ENCODE data around the gene ASMTL.

The ASMTL gene

GRCh38 chrX:1472975-1473374, 20.3 kb upstream of the ASMTL start:
- Histone ChIP-seq H3K23ac (ENCODE audit: low read length) (no peak overlapping the region), H3K4me2 (ENCODE audit: low read length) (no peak overlapping the region), H3K27me3 (ENCODE audit: insufficient read depth, low read length, poor library complexity) (no peaks in the 10 kb centered on the region), H3K9ac (ENCODE audit: low read length) (no peak overlapping the region), H4K5ac (ENCODE audit: low read length) (no peak overlapping the region), H2BK15ac (replicated peaks; ENCODE audit: low read depth) (no peak overlapping the region), H2AK5ac (ENCODE audit: low read length) (no peak overlapping the region), H3K27ac (ENCODE audit: low read depth, low read length) (no peak overlapping the region), H3K79me1 (ENCODE audit: low read length) (no peaks in the 10 kb centered on the region), H3K4me3 (ENCODE audit: low read length) (no peak overlapping the region), H3K4ac (ENCODE audit: low read depth, low read length) (no peak overlapping the region), H3K79me2 (ENCODE audit: control insufficient read depth, insufficient read depth, low read length) (no peaks in the 10 kb centered on the region), H2BK5ac (ENCODE audit: low read length) (no peak overlapping the region), H3K56ac (ENCODE audit: low read length) (no peak overlapping the region), H4K8ac (ENCODE audit: low read depth, low read length) (no peak overlapping the region), H3K4me1 (ENCODE audit: control insufficient read depth, low read depth, low read length) (no peaks in the 10 kb centered on the region), H3K36me3 (ENCODE audit: control insufficient read depth, insufficient read depth, low read length) (no peaks in the 10 kb centered on the region), H2BK120ac (ENCODE audit: low read depth, low read length) (no peak overlapping the region), H3K18ac (ENCODE audit: low read length) (no peak overlapping the region)
- no peak for DNase-seq
- 100% methylated on average over 2 of the region's 2 CpGs for WGBS (ENCODE audit: extremely low coverage, insufficient coverage, low lambda C conversion rate)

- Histone ChIP-seq H3K36me3 (ENCODE audit: control insufficient read depth, insufficient read depth, low read length) (no peaks in the 10 kb centered on the region), H2BK120ac (ENCODE audit: low read depth, low read length) (no peak overlapping the region), H3K4me3 (ENCODE audit: low read length) (no peak overlapping the region), H3K4ac (ENCODE audit: low read depth, low read length) (no peak overlapping the region), H3K27me3 (ENCODE audit: insufficient read depth, low read length, poor library complexity) (no peaks in the 10 kb centered on the region), H3K18ac (ENCODE audit: low read length) (no peak overlapping the region), H3K9ac (ENCODE audit: low read length) (no peak overlapping the region), H3K56ac (ENCODE audit: low read length) (no peak overlapping the region), H4K5ac (ENCODE audit: low read length) (no peak overlapping the region), H4K8ac (ENCODE audit: low read depth, low read length) (no peak overlapping the region), H3K79me1 (ENCODE audit: low read length) (no peaks in the 10 kb centered on the region), H2AK5ac (ENCODE audit: low read length) (no peak overlapping the region), H2BK15ac (replicated peaks; ENCODE audit: low read depth) (no peak overlapping the region), H3K23ac (ENCODE audit: low read length) (no peak overlapping the region), H2BK5ac (ENCODE audit: low read length) (no peak overlapping the region), H3K4me2 (ENCODE audit: low read length) (no peak overlapping the region), H3K4me1 (ENCODE audit: control insufficient read depth, low read depth, low read length) (no peaks in the 10 kb centered on the region), H3K79me2 (ENCODE audit: control insufficient read depth, insufficient read depth, low read length) (no peaks in the 10 kb centered on the region), H3K27ac (ENCODE audit: low read depth, low read length) (no peak overlapping the region)
- WGBS (ENCODE audit: extremely low coverage, insufficient coverage, low lambda C conversion rate): no CpG with 5 or more reads among the region's 20 CpGs
- DNase-seq: no peak
Measured at GRCh38 chrX:1468250-1468772, 15.6 kb upstream of the ASMTL start.

- Histone ChIP-seq H3K4me1 (ENCODE audit: control insufficient read depth, low read depth, low read length) (no peaks in the 10 kb centered on the region), H3K56ac (ENCODE audit: low read length) (no peak overlapping the region), H4K8ac (ENCODE audit: low read depth, low read length) (no peak overlapping the region), H3K4ac (ENCODE audit: low read depth, low read length) (no peak overlapping the region), H3K27ac (ENCODE audit: low read depth, low read length) (no peak overlapping the region), H2AK5ac (ENCODE audit: low read length) (no peak overlapping the region), H2BK5ac (ENCODE audit: low read length) (no peak overlapping the region), H3K9ac (ENCODE audit: low read length) (no peak overlapping the region), H3K23ac (ENCODE audit: low read length) (no peak overlapping the region), H3K36me3 (ENCODE audit: control insufficient read depth, insufficient read depth, low read length) (no peaks in the 10 kb centered on the region), H3K4me2 (ENCODE audit: low read length) (no peak overlapping the region), H3K79me2 (ENCODE audit: control insufficient read depth, insufficient read depth, low read length) (no peaks in the 10 kb centered on the region), H4K5ac (ENCODE audit: low read length) (no peak overlapping the region), H3K27me3 (ENCODE audit: insufficient read depth, low read length, poor library complexity) (no peaks in the 10 kb centered on the region), H3K18ac (ENCODE audit: low read length) (no peak overlapping the region), H2BK15ac (replicated peaks; ENCODE audit: low read depth) (no peak overlapping the region), H3K4me3 (ENCODE audit: low read length) (no peak overlapping the region), H2BK120ac (ENCODE audit: low read depth, low read length) (no peak overlapping the region), H3K79me1 (ENCODE audit: low read length) (no peaks in the 10 kb centered on the region)
- WGBS (ENCODE audit: extremely low coverage, insufficient coverage, low lambda C conversion rate): no CpG with 5 or more reads among the region's 20 CpGs
- DNase-seq: no peak
Measured at GRCh38 chrX:1466971-1467561, 14.4 kb upstream of the ASMTL start.

- no peak overlapping the region for H2BK5ac ChIP-seq (ENCODE audit: low read length)
Measured at GRCh38 chrX:1466232-1466661, 13.5 kb upstream of the ASMTL start.

GRCh38 chrX:1465286-1466231, 12.8 kb upstream of the ASMTL start:
- H3K4me3 ChIP-seq (ENCODE audit: low read length): no peak overlapping the region
- no peaks in the 10 kb centered on the region for H3K79me1 ChIP-seq (ENCODE audit: low read length)
- H3K4me1 ChIP-seq (ENCODE audit: control insufficient read depth, low read depth, low read length): no peaks in the 10 kb centered on the region
- H3K4ac ChIP-seq (ENCODE audit: low read depth, low read length): no peak overlapping the region
- no peaks in the 10 kb centered on the region for H3K36me3 ChIP-seq (ENCODE audit: control insufficient read depth, insufficient read depth, low read length)
- WGBS (ENCODE audit: extremely low coverage, insufficient coverage, low lambda C conversion rate): no CpG with 5 or more reads among the region's 75 CpGs
- no peaks in the 10 kb centered on the region for H3K79me2 ChIP-seq (ENCODE audit: control insufficient read depth, insufficient read depth, low read length)
- no peak overlapping the region for H2BK15ac ChIP-seq (replicated peaks; ENCODE audit: low read depth)
- no peak overlapping the region for H4K8ac ChIP-seq (ENCODE audit: low read depth, low read length)
- no peak overlapping the region for H2BK5ac ChIP-seq (ENCODE audit: low read length)
- no peak overlapping the region for H3K27ac ChIP-seq (ENCODE audit: low read depth, low read length)
- DNase-seq: no peak
- H2BK120ac ChIP-seq (ENCODE audit: low read depth, low read length): no peak overlapping the region
- H2AK5ac ChIP-seq (ENCODE audit: low read length): no peak overlapping the region
- no peak overlapping the region for H3K4me2 ChIP-seq (ENCODE audit: low read length)
- H3K18ac ChIP-seq (ENCODE audit: low read length): no peak overlapping the region
- no peaks in the 10 kb centered on the region for H3K27me3 ChIP-seq (ENCODE audit: insufficient read depth, low read length, poor library complexity)
- no peak overlapping the region for H3K9ac ChIP-seq (ENCODE audit: low read length)
- no peak overlapping the region for H3K23ac ChIP-seq (ENCODE audit: low read length)
- H3K56ac ChIP-seq (ENCODE audit: low read length): no peak overlapping the region
- no peak overlapping the region for H4K5ac ChIP-seq (ENCODE audit: low read length)

More at GRCh38 chrX:1466232-1466661, 13.5 kb upstream of the ASMTL start:
- no peaks in the 10 kb centered on the region for H3K4me1 ChIP-seq (ENCODE audit: control insufficient read depth, low read depth, low read length)
- H3K27ac ChIP-seq (ENCODE audit: low read depth, low read length): no peak overlapping the region
- no peak overlapping the region for H2BK15ac ChIP-seq (replicated peaks; ENCODE audit: low read depth)
- no peak overlapping the region for H2AK5ac ChIP-seq (ENCODE audit: low read length)
- H3K4me3 ChIP-seq (ENCODE audit: low read length): no peak overlapping the region
- H3K79me1 ChIP-seq (ENCODE audit: low read length): no peaks in the 10 kb centered on the region
- no peak for DNase-seq
- H3K79me2 ChIP-seq (ENCODE audit: control insufficient read depth, insufficient read depth, low read length): no peaks in the 10 kb centered on the region
- no peak overlapping the region for H3K4ac ChIP-seq (ENCODE audit: low read depth, low read length)
- no peak overlapping the region for H3K56ac ChIP-seq (ENCODE audit: low read length)
- H4K5ac ChIP-seq (ENCODE audit: low read length): no peak overlapping the region
- H4K8ac ChIP-seq (ENCODE audit: low read depth, low read length): no peak overlapping the region
- no peaks in the 10 kb centered on the region for H3K36me3 ChIP-seq (ENCODE audit: control insufficient read depth, insufficient read depth, low read length)
- H3K27me3 ChIP-seq (ENCODE audit: insufficient read depth, low read length, poor library complexity): no peaks in the 10 kb centered on the region
- no peak overlapping the region for H3K23ac ChIP-seq (ENCODE audit: low read length)
- no CpG with 5 or more reads among the region's 36 CpGs for WGBS (ENCODE audit: extremely low coverage, insufficient coverage, low lambda C conversion rate)
- no peak overlapping the region for H2BK120ac ChIP-seq (ENCODE audit: low read depth, low read length)
- no peak overlapping the region for H3K18ac ChIP-seq (ENCODE audit: low read length)
- H3K4me2 ChIP-seq (ENCODE audit: low read length): no peak overlapping the region
- no peak overlapping the region for H3K9ac ChIP-seq (ENCODE audit: low read length)

All from mesendoderm (in vitro differentiated cells).